Brain microvascular endothelial cell (primary cell): Measurements from ENCODE around the gene SRI.
A peak's percentile ranks its signal among the peaks of the same experiment; 100 is the strongest.

Experiments used
- DNase-seq: peaks from one replicate; pipeline ENCODE4 v3.0.0-alpha.2; 2020
- H3K27ac ChIP-seq: fragments of 250-450 bp; sonication (Bioruptor Pico); 2 replicates; pipeline ENCODE4 v1.5.1; 2020; ENCODE audit warnings: mild to moderate bottlenecking, moderate library complexity
- H3K27me3 ChIP-seq: fragments of 250-450 bp; sonication (Bioruptor Pico); replicated peaks from 2 replicates; pipeline ENCODE4 v1.5.1; 2020; ENCODE audit warnings: mild to moderate bottlenecking
- H3K36me3 ChIP-seq: fragments of 250-450 bp; sonication (Bioruptor Pico); replicated peaks from 2 replicates; pipeline ENCODE4 v1.5.1; 2020; ENCODE audit warnings: mild to moderate bottlenecking
- H3K4me3 ChIP-seq: 2 replicates; pipeline ENCODE4 v1.5.1; 2011; ENCODE audit warnings: low read depth, mild to moderate bottlenecking, control low read depth, low read length, moderate library complexity
- CTCF ChIP-seq: IDR thresholded peaks from 2 replicates; pipeline ENCODE4 v1.5.1; 2011; ENCODE audit warnings: low read depth, mild to moderate bottlenecking, moderate library complexity, low read length, control low read depth, inconsistent platforms; ENCODE audit errors: missing control alignments
- in situ Hi-C: cut with HindIII; loops from 2 replicates; pipeline ENCODE4 v1.10.0; 2017; ENCODE audit warnings: low sequenced_read_pairs, low pct_ligation_motif_present

SRI gene

GRCh38 chr7:88229302-88229995 lies 9.6 kb upstream of the SRI start:
- Histone ChIP-seq H3K27me3 (no peaks in the 10 kb centered on the region), H3K4me3 (no peak overlapping the region), H3K27ac (no peak overlapping the region), H3K36me3 (no peaks in the 10 kb centered on the region)
- in situ Hi-C loops = no loop called here
- TF ChIP-seq CTCF = no peak
- no peak for DNase-seq

- TF ChIP-seq CTCF = no peak
- peak overlapping the region; percentile 35 for H3K27ac ChIP-seq
- no peaks in the 10 kb centered on the region for H3K36me3 ChIP-seq
- DNase-seq = peak; percentile 53
- in situ Hi-C loops = no loop called here
- no peaks in the 10 kb centered on the region for H3K27me3 ChIP-seq
- H3K4me3 ChIP-seq = no peak overlapping the region
Observed at GRCh38 chr7:88226886-88227516, 7.2 kb upstream of the SRI start.

- H3K36me3 ChIP-seq = no peaks in the 10 kb centered on the region
- no peak overlapping the region for H3K4me3 ChIP-seq
- no peak for DNase-seq
- no peak overlapping the region for H3K27ac ChIP-seq
- H3K27me3 ChIP-seq = no peaks in the 10 kb centered on the region
- TF ChIP-seq CTCF = no peak
- in situ Hi-C loops = no loop called here
Observed at GRCh38 chr7:88226201-88226600, 6.4 kb upstream of the SRI start.

GRCh38 chr7:88224601-88225275 lies 4.9 kb upstream of the SRI start:
- no peak overlapping the region for H3K4me3 ChIP-seq

DNA sequence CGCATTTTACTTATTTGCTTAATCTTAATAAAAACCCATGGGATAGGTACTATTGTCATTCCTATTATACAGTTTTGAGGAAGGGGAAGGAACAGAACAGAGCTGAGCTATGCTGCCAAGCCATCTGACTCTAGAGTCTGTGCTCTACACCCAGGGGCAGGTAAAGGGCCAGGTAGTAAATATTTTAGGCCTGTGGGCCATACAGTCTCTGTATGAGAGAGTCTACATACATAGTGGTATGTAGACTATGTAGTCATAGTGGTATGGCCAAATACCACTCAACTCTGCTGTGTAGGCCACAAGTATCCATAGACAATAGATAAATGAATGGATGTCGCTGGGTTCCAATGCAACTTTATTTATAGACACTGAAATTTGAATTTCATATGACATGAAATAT lies 3.4 kb upstream of the SRI start:
- no peak for DNase-seq
- TF ChIP-seq CTCF = no peak
- in situ Hi-C loops = no loop called here
- Histone ChIP-seq H3K36me3 (no peaks in the 10 kb centered on the region), H3K27me3 (no peaks in the 10 kb centered on the region), H3K4me3 (no peak overlapping the region), H3K27ac (no peak overlapping the region)

More at GRCh38 chr7:88224601-88225275, 4.9 kb upstream of the SRI start:
- peak; percentile 18 for DNase-seq
- H3K27ac ChIP-seq = no peak overlapping the region
- TF ChIP-seq CTCF = no peak
- in situ Hi-C loops = no loop called here
- no peaks in the 10 kb centered on the region for H3K36me3 ChIP-seq
- no peaks in the 10 kb centered on the region for H3K27me3 ChIP-seq
